Activated T-helper 1 cell treated with Interleukin-2 at 50 U/mL for 16 hours (primary cell): Measurements from ENCODE around the gene CWF19L1.
"Not testable (repeated sequence)": the region's sequence is repeated elsewhere in the genome, so short reads cannot be mapped to it uniquely, and the experiment has no call there.

Experiments
- DNase-seq: peaks from one replicate; pipeline ENCODE4 v3.0.0-alpha.2; 2020; ENCODE audit warnings: low read depth

Gene CWF19L1

GRCh38 chr10:100267239-100268104 is at the start of gene CWF19L1:
Gene CWF19L1 (minus strand): TSS chr10:100267638. CDS start chr10:100267593, 45 bp downstream.
- peak; percentile 50 for DNase-seq

DNA sequence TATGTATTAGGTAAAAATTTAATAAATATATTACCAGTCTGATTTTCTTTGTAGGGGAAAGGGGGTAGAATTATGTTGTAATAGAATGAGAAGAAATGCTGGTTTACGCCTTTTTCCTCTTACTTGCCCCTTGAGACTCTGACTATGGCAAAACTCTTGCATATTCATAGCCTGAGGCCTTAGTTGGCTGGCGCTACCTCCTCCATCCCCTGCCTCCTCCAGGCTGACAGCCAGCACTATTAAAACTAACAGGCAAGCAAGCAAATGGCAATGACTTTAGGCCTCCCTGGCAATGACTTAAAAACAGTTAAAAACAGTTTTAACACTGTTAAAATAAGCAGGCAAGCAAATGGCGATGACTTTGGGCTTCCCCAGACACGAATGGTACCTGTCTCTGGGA is 48.2 kb upstream of the CWF19L1 start:
- no peak for DNase-seq

DNA sequence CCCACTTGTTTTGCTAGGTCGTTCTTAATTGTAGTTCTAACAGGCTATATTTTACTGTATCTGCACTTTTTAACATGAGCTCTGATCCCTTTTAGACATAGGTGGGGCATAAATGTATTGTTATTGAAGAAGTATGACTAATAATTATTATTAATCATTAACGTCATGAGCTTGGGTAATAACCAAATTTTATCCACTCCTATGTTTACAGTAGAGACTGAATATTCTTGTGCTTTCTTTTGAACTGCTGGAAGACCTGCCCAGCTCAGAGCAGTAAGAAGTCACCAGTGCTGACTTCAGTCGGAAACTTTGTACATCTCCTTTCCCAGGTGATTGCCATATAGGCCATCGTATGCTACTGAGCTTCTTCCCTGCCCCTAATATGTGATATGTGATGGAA is 43.9 kb upstream of the CWF19L1 start:
- no peak for DNase-seq

DNA sequence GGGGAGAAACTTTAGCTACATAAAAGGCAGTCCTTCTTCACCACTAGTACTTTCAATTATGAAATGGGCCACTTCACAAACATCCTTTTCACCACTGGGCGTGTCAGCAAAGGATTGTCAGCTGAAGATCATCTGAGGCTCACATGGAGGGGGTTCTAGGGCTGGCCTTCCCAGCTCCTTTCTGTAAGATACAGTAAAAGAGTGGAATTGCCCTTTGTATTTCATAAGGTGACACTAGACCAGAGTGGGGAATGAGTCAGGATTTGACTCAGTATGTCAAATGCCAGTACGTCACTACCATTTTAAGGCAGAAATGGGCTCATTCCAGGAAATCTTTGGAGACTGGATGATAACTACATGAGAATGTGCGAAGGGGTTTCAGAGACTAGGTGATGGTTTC is 40.2 kb upstream of the CWF19L1 start:
- no peak for DNase-seq

DNA sequence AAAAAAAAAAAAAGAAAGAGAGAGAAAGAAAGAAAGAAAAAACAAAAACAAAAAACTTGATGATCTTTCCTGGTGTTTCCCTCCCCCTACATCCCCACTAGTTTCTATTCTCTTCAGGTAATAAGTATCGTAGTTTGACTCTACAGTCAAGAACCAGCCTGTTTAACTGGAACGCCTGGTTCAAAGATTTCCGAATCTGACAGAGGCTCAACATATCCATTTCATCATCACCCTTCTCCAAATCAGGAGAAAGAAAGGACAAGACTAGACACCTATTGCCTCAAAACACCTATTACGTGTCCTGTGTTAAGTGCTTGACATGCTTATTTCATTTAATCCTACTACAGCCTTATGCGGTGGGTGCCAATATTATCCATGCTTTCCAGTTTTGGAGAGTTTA is 39.4 kb upstream of the CWF19L1 start:
- no peak for DNase-seq

- DNase-seq: no peak
Observed at GRCh38 chr10:100304414-100304813, 37.0 kb upstream of the CWF19L1 start.

GRCh38 chr10:100303724-100304319 is 36.4 kb upstream of the CWF19L1 start:
- no peak for DNase-seq

- not testable (repeated sequence) for DNase-seq
Observed at GRCh38 chr10:100301123-100301522, 33.7 kb upstream of the CWF19L1 start.

- no peak for DNase-seq
Observed at GRCh38 chr10:100297242-100297641, 29.8 kb upstream of the CWF19L1 start.

DNA sequence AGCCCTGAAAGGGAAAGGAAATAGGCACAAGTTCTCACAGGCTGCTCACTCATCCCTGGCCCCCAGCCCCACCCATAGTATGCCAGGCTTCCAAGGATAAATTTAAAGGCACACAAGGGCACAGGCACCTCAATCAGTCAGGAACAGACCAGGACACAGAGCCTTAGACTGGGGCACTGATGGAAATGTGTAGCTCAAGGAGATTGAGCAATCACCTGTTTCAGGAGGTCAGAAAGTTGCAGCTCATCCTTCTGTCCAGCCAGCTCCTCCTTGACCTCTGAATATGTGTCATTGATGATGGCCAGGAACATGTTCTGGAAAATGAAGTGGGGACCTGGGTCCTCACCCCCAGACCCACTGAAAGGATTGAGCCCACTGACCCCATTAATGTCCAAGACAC is 25.6 kb upstream of the CWF19L1 start:
- DNase-seq: no peak

- DNase-seq: not testable (repeated sequence)
Observed at GRCh38 chr10:100292300-100292699, 24.9 kb upstream of the CWF19L1 start.

GRCh38 chr10:100291356-100291755 is 23.9 kb upstream of the CWF19L1 start:
- no peak for DNase-seq

- no peak for DNase-seq
Observed at GRCh38 chr10:100289641-100290040, 22.2 kb upstream of the CWF19L1 start.

DNA sequence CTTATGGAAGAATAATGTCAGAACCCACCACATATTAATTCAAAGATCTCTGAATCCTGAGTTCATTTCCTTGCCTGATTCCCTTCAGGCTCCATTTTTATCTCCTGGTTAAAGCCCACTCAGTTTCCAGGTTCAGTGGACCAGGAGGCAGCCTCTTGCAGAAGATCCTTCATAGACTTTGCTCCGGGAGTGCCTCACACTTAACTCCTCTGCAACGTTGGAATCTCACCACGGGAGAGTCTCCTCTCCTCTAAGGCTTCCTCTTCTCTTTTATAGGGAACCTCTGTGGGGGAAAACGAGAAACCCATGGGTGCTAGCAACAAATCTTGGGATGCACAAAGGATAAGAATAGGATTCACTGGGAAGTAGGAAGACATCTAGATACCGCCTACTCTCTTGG is 20.8 kb upstream of the CWF19L1 start:
- DNase-seq: no peak

GRCh38 chr10:100287756-100288155 is 20.3 kb upstream of the CWF19L1 start:
- no peak for DNase-seq

- DNase-seq: peak; percentile 84
Observed at GRCh38 chr10:100286051-100287033, 18.9 kb upstream of the CWF19L1 start, which contains the start of gene BLOC1S2. Gene BLOC1S2 (minus strand): TSS chr10:100286680. CDS start chr10:100286659, 21 bp downstream.

DNA sequence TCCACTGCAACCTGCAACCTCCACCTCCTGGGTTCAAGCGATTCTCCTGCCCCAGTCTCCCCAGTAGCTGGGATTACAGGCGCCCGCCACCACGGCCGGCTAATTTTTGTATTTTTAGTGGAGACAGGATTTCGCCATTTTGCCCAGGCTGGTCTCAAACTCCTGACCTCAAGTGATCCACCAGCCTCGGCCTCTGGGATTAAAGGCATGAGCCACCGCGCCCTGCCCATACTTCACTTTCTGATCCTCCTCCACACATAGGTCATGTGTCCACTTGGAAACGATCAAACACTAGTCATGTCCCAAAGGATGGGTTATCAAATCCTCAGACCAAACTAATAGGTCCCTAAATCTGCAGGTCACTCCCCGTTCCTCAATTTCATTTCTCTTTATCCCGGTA is 17.9 kb upstream of the CWF19L1 start:
- not testable (repeated sequence) for DNase-seq

DNA sequence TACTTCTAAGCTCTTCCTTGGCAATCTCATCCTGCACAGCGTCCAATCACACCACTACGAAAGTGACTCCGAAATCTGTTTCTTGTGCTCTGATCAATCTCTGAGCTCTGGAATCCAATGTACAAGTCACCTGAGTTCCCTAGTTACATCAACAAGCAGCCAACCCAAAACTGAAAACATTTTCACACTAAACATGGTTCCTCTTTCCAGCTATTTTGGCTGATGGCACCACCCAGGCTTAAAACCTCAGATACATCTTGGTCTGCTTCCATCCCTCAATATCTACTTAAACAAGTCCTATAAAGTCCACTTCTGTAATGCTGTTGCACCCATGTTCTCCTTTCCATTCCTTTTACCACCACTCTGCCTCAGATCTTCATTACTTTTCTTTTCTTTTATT is 15.5 kb upstream of the CWF19L1 start:
- no peak for DNase-seq

GRCh38 chr10:100276971-100277370 is 9.5 kb upstream of the CWF19L1 start:
- DNase-seq: not testable (repeated sequence)

- no peak for DNase-seq
Observed at GRCh38 chr10:100265821-100266485, 1.5 kb downstream of the CWF19L1 start.

DNA sequence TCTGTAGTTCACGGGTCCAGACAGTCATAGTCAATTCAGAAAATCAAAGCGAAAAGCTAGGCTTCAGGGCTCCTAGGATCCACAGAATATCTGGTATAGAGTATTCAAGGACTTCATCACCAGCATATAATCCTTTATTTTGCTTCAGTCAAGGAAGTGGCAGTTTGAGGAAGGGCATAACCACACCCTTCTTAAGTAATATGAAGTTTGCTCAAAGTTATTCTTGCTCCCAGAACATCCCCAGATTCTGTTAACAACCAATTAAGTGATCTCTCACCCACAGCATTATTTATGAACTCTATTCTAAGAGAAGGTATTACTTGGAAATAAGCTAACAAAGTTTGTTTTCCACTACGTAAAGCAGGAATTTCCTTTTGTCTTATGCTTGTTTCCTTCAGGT is 13.2 kb downstream of the CWF19L1 start:
- DNase-seq: no peak

GRCh38 chr10:100253041-100253440 is 14.4 kb downstream of the CWF19L1 start:
- DNase-seq: no peak
